ENCODE data around the gene ATRIP.
A peak's percentile ranks its signal among the peaks of the same experiment; 100 is the strongest.
"Not testable (repeated sequence)": the region's sequence is repeated elsewhere in the genome, so short reads cannot be mapped to it uniquely, and the experiment has no call there.

ATRIP gene

GRCh38 chr3:48446425-48447193, at the start of gene ATRIP:
ATRIP (plus strand) TSS chr3:48446737; CDS start chr3:48446846, 109 bp downstream.
- peak; percentile 82 for DNase-seq

GRCh38 chr3:48397767-48398681, 48.5 kb upstream of the ATRIP start:
- DNase-seq, result no peak

- DNase-seq, result no peak
Observed at GRCh38 chr3:48398701-48399386, 47.7 kb upstream of the ATRIP start.

GRCh38 chr3:48399387-48400172, 47.0 kb upstream of the ATRIP start:
- DNase-seq, result no peak

GRCh38 chr3:48400824-48401433, 45.6 kb upstream of the ATRIP start:
- DNase-seq, result peak; percentile 76

- DNase-seq, result not testable (repeated sequence)
Observed at GRCh38 chr3:48401434-48401901, 45.1 kb upstream of the ATRIP start.

- DNase-seq, result no peak
Observed at GRCh38 chr3:48402281-48402732, 44.2 kb upstream of the ATRIP start.

- DNase-seq, result no peak
Observed at GRCh38 chr3:48402907-48403306, 43.6 kb upstream of the ATRIP start.

GRCh38 chr3:48403533-48404439, 42.8 kb upstream of the ATRIP start:
- DNase-seq, result no peak

- no peak for DNase-seq
Observed at GRCh38 chr3:48404440-48405342, 41.8 kb upstream of the ATRIP start.

- no peak for DNase-seq
Observed at GRCh38 chr3:48405343-48405881, 41.1 kb upstream of the ATRIP start.

GRCh38 chr3:48405971-48406370, 40.6 kb upstream of the ATRIP start:
- DNase-seq, result no peak

- no peak for DNase-seq
Observed at GRCh38 chr3:48406443-48407431, 39.8 kb upstream of the ATRIP start.

GRCh38 chr3:48407542-48408099, 38.9 kb upstream of the ATRIP start:
- DNase-seq, result no peak

GRCh38 chr3:48408823-48409281, 37.7 kb upstream of the ATRIP start:
- DNase-seq, result no peak

- DNase-seq, result no peak
Observed at GRCh38 chr3:48409291-48410201, 37.0 kb upstream of the ATRIP start.
